ENCODE data around the gene UNKL.

The UNKL gene

GRCh38 chr16:1372292-1372950 lies 42.1 kb downstream of the UNKL start:
- no peak for DNase-seq

- DNase-seq: no peak
Measured at GRCh38 chr16:1371054-1371978, 43.2 kb downstream of the UNKL start.

GRCh38 chr16:1367486-1368174 lies 46.9 kb downstream of the UNKL start:
- no peak for DNase-seq

GRCh38 chr16:1366712-1367299 lies 47.7 kb downstream of the UNKL start:
- no peak for DNase-seq

GRCh38 chr16:1366060-1366711 lies 48.3 kb downstream of the UNKL start:
- DNase-seq: no peak

GRCh38 chr16:1364510-1364909 lies 50.0 kb downstream of the UNKL start:
- DNase-seq: no peak

- no peak for DNase-seq
Measured at GRCh38 chr16:1363501-1364041, 50.9 kb downstream of the UNKL start.

GRCh38 chr16:1362807-1363206 lies 51.7 kb downstream of the UNKL start:
- no peak for DNase-seq

GRCh38 chr16:1361685-1362360 lies 52.7 kb downstream of the UNKL start:
- no peak for DNase-seq

GRCh38 chr16:1357906-1358566 lies 56.5 kb downstream of the UNKL start:
- DNase-seq: no peak

GRCh38 chr16:1356061-1356900 lies 58.2 kb downstream of the UNKL start:
- DNase-seq: no peak

GRCh38 chr16:1355591-1355990 lies 58.9 kb downstream of the UNKL start:
- no peak for DNase-seq

GRCh38 chr16:1354815-1355540 lies 59.5 kb downstream of the UNKL start:
- no peak for DNase-seq

- DNase-seq: peak; percentile 45
Measured at GRCh38 chr16:1351582-1352362, 62.7 kb downstream of the UNKL start, which contains the start of the genes GNPTG and TSR3. GNPTG (plus strand) TSS chr16:1351931; CDS start chr16:1351966, 35 bp downstream. TSR3 (minus strand) TSS chr16:1351878; CDS start chr16:1351804, 74 bp downstream.

GRCh38 chr16:1351215-1351581 lies 63.3 kb downstream of the UNKL start:
- no peak for DNase-seq

GRCh38 chr16:1350691-1351090 lies 63.8 kb downstream of the UNKL start:
- no peak for DNase-seq

- DNase-seq: no peak
Measured at GRCh38 chr16:1349951-1350350, 64.6 kb downstream of the UNKL start.

GRCh38 chr16:1349351-1349750 lies 65.2 kb downstream of the UNKL start:
- DNase-seq: no peak

GRCh38 chr16:1348926-1349325 lies 65.6 kb downstream of the UNKL start:
- no peak for DNase-seq
